Esophagus squamous epithelium (tissue), 4 donors: ENCODE measurements around the gene CNOT6.

Source experiments
- POLR2A ChIP-seq, 4 donors: fragments of 450-650 bp; IDR thresholded peaks; one replicate each; pipeline ENCODE4 v1.6.1; 2017; ENCODE audit warnings: antibody characterized with exemption in 4 of 4, mild to moderate bottlenecking in 4 of 4, moderate library complexity in 3 of 4
- TF ChIP-seq, protein P1 (sequence below), 6 experiments: fragments of 450-650 bp in 4 of 6; fragments of 200-600 bp in 2 of 6; sonication (generic) in 2 of 6; IDR thresholded peaks; one replicate each; pipeline ENCODE4 v1.5.1; 2016 to 2019; ENCODE audit warnings: antibody characterized with exemption in 6 of 6, mild to moderate bottlenecking in 4 of 6, moderate library complexity in 4 of 6

DNA sequence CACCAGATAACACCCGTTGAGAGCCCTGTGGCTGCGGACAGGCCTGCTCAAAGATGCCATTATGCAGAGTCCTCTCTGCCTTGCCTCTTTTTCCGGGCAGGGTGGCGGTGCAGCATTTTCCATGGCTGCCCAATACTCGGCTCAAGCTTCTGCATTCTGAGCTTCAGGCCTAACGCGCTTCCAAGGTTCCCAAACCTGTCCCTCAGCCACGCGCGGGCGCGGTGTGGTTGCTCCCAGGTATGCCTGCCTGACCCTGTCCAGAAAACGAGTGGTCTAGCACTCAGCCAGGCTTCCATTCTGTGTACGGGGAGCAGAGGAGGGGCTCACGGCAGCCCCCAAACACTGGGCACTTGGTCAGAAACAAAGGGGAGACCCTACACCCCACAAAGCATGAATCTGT lies 27.9 kb upstream of the CNOT6 start:
- TF ChIP-seq, protein P1, sequence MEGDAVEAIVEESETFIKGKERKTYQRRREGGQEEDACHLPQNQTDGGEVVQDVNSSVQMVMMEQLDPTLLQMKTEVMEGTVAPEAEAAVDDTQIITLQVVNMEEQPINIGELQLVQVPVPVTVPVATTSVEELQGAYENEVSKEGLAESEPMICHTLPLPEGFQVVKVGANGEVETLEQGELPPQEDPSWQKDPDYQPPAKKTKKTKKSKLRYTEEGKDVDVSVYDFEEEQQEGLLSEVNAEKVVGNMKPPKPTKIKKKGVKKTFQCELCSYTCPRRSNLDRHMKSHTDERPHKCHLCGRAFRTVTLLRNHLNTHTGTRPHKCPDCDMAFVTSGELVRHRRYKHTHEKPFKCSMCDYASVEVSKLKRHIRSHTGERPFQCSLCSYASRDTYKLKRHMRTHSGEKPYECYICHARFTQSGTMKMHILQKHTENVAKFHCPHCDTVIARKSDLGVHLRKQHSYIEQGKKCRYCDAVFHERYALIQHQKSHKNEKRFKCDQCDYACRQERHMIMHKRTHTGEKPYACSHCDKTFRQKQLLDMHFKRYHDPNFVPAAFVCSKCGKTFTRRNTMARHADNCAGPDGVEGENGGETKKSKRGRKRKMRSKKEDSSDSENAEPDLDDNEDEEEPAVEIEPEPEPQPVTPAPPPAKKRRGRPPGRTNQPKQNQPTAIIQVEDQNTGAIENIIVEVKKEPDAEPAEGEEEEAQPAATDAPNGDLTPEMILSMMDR (IDR thresholded peaks at IDR 0.05), result no peak
- no peak for TF ChIP-seq POLR2A (IDR thresholded peaks at IDR 0.05)
